Tibial nerve (tissue), 4 donors: ENCODE data around the gene KIR3DL2. TPM values are rescaled to one million over a fixed set of nuclear protein-coding genes. Genes with fewer than 3 reads are reported as not detected.

ENCODE experiments used
- DNase-seq, 2 donors: peaks; one replicate each; pipeline ENCODE4 v3.0.0-alpha.2; 2019; ENCODE audit warnings: low spot score in 2 of 2
- H3K27ac ChIP-seq, 4 donors: fragments of 200-600 bp; sonication (generic) in 3 of 4; one replicate each; pipeline ENCODE4 v1.5.1; 2017 to 2019; ENCODE audit warnings: mild to moderate bottlenecking in 1 of 4
- H3K27me3 ChIP-seq, 2 donors: fragments of 200-600 bp; sonication (generic) in 1 of 2; one replicate each; pipeline versions ENCODE4 v1.5.1 to v1.6.0; 2017 to 2019
- H3K36me3 ChIP-seq, 3 donors: fragments of 200-600 bp; sonication (generic); one replicate each; pipeline ENCODE4 v1.5.1; 2018 to 2019
- H3K4me1 ChIP-seq, 4 donors: fragments of 200-600 bp; sonication (generic) in 3 of 4; one replicate each; pipeline ENCODE4 v1.5.1; 2017 to 2019
- H3K4me3 ChIP-seq, 4 donors: fragments of 200-600 bp; sonication (generic) in 3 of 4; one replicate each; pipeline ENCODE4 v1.5.1; 2017 to 2019; ENCODE audit warnings: mild to moderate bottlenecking in 1 of 4, moderate library complexity in 1 of 4
- H3K9me3 ChIP-seq, 4 donors: fragments of 200-600 bp; sonication (generic) in 3 of 4; one replicate each; pipeline ENCODE4 v1.5.1; 2017 to 2019
- EP300 ChIP-seq, 2 donors: sonication (generic); formaldehyde crosslinking; IDR thresholded peaks; one replicate each; pipeline ENCODE4 v1.6.1; 2017; ENCODE audit warnings: antibody characterized with exemption in 2 of 2, mild to moderate bottlenecking in 1 of 2
- POLR2A ChIP-seq, 2 donors: fragments of 450-650 bp; IDR thresholded peaks; one replicate each; pipeline ENCODE4 v1.6.1; 2017; ENCODE audit warnings: antibody characterized with exemption in 2 of 2, mild to moderate bottlenecking in 2 of 2, moderate library complexity in 2 of 2
- WGBS, 2 donors: methylation state at CpG; one replicate each; pipeline ENCODE4 v1.1.5; 2018; 5-methylcytosine and 5-hydroxymethylcytosine counted together
- total RNA-seq, 4 donors: library from RNA; depleted of rRNA; stranded (reverse); fragments of >200 nt; gene quantifications; one replicate each; pipeline ENCODE4 v1.1.0, GENCODE V29; 2016
- TF ChIP-seq, protein P1 (sequence below), 5 experiments: fragments of 200-600 bp in 3 of 5; fragments of 450-650 bp in 2 of 5; sonication (generic) in 3 of 5; IDR thresholded peaks; one replicate each; pipeline ENCODE4 v1.5.1; 2016 to 2019; ENCODE audit warnings: antibody characterized with exemption in 5 of 5, mild to moderate bottlenecking in 3 of 5, moderate library complexity in 2 of 5

The KIR3DL2 gene
- total RNA-seq, 4 donors from 2014 or later: not detected

- no peaks in the 10 kb centered on the region for H3K27me3 ChIP-seq
- H3K9me3 ChIP-seq: peaks cover 0 to 11% (median 0%) of the 10 kb centered on the region in 4 donors
- peak in 1 of 2 donors; percentile 7 for DNase-seq
- WGBS, 2 donors: 71 to 76% methylated on average over 8 of the region's 8 CpGs
- TF ChIP-seq, protein P1, sequence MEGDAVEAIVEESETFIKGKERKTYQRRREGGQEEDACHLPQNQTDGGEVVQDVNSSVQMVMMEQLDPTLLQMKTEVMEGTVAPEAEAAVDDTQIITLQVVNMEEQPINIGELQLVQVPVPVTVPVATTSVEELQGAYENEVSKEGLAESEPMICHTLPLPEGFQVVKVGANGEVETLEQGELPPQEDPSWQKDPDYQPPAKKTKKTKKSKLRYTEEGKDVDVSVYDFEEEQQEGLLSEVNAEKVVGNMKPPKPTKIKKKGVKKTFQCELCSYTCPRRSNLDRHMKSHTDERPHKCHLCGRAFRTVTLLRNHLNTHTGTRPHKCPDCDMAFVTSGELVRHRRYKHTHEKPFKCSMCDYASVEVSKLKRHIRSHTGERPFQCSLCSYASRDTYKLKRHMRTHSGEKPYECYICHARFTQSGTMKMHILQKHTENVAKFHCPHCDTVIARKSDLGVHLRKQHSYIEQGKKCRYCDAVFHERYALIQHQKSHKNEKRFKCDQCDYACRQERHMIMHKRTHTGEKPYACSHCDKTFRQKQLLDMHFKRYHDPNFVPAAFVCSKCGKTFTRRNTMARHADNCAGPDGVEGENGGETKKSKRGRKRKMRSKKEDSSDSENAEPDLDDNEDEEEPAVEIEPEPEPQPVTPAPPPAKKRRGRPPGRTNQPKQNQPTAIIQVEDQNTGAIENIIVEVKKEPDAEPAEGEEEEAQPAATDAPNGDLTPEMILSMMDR (IDR thresholded peaks at IDR 0.05): no peak
- no peak for TF ChIP-seq POLR2A (IDR thresholded peaks at IDR 0.05)
- no peak for TF ChIP-seq EP300 (IDR thresholded peaks at IDR 0.05)
- no peaks in the 10 kb centered on the region for H3K4me1 ChIP-seq
- H3K36me3 ChIP-seq: no peaks in the 10 kb centered on the region
- H3K27ac ChIP-seq: no peak within 1 kb of the TSS
- no peak within 1 kb of the TSS for H3K4me3 ChIP-seq
Measured at GRCh38 chr19:54873990-54874389, 23.7 kb downstream of the KIR3DL2 start, which contains the start of gene FCAR. Gene FCAR (plus strand): TSS chr19:54874235. CDS start chr19:54874290, 55 bp downstream.

DNA sequence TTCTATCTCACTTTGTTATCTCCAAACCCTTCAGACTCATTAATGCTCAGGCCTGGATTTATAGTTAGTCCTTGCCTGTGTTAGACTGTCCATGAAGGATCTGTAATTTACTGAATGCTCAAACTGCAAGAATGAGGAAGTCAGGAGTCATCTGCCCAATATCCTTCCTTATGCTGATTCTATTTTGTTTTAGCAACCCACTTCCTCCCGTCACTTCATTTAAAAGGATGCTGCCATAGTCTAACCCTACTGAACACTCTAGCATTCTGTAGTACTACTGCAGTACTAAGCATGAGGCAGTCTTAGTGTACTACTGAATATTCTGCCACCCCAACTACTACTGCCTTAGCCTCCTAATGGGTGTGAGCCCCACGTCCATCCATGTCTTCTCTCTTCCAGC lies 25.3 kb downstream of the KIR3DL2 start:
- DNase-seq: no peak
- Histone ChIP-seq H3K27me3 (no peaks in the 10 kb centered on the region), H3K4me3 (no peak overlapping the region), H3K27ac (no peak overlapping the region), H3K9me3 (peaks cover 0 to 17% (median 0%) of the 10 kb centered on the region in 4 donors), H3K36me3 (no peaks in the 10 kb centered on the region), H3K4me1 (no peaks in the 10 kb centered on the region)
- WGBS, 2 donors: 53 to 54% methylated on average over 2 of the region's 2 CpGs
- TF ChIP-seq POLR2A (IDR thresholded peaks at IDR 0.05): no peak
- peak in 1 of 2 donors; percentile 29 for TF ChIP-seq EP300 (IDR thresholded peaks at IDR 0.05)

DNA sequence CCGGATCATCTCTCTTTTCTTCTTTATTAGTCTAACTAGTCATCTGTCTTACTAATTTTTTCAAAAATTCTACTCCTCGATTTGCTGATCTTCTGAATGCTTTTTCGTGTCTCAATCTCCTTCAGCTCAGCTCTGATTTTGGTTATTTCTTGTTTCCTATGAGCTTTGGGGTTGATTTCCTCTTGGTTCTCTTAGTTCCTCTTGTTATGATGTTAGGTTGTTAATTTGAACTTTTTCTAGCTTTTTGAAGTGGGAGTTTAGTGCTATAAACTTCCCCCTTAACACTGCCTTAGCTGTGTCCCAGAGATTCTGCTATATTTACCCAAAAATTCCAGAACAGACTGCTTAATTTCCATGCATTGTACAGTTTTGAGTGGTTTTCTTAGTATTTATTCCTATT lies 27.2 kb downstream of the KIR3DL2 start:
- no peak for DNase-seq
- TF ChIP-seq EP300 (IDR thresholded peaks at IDR 0.05) (no peak), POLR2A (IDR thresholded peaks at IDR 0.05) (no peak)
- TF ChIP-seq, protein P1 (IDR thresholded peaks at IDR 0.05): no peak
- Histone ChIP-seq H3K36me3 (no peaks in the 10 kb centered on the region), H3K4me3 (no peak overlapping the region), H3K9me3 (peaks cover 0 to 29% (median 0%) of the 10 kb centered on the region in 4 donors), H3K4me1 (no peaks in the 10 kb centered on the region), H3K27me3 (no peaks in the 10 kb centered on the region), H3K27ac (no peak overlapping the region)
- WGBS, 2 donors: 62 to 66% methylated on average over 3 of the region's 3 CpGs

DNA sequence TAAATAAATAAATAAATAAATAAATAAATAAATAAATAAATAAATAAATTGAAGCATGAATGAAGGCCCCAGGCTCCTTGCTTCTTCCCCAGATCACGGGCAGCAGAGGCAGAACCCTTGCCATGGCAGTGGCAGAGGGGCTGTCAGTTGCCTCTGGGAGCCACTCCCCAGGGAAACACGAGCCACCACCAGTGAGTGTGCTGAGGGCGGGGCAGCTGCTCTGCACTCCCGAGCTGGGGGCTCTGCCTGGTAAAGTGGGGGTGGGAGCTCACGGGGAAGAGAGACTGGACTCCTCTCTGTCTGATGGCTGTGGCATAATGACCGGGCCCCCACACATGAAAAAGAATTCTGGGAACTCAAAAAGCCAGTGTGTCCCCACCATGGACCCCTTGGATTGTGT lies 31.6 kb downstream of the KIR3DL2 start:
- TF ChIP-seq, protein P1 (IDR thresholded peaks at IDR 0.05): no peak
- TF ChIP-seq POLR2A (IDR thresholded peaks at IDR 0.05) (no peak), EP300 (IDR thresholded peaks at IDR 0.05) (no peak)
- H3K27me3 ChIP-seq: no peaks in the 10 kb centered on the region
- WGBS, 2 donors: 57 to 73% methylated on average over 6 of the region's 6 CpGs

GRCh38 chr19:54882758-54883157 lies 32.5 kb downstream of the KIR3DL2 start:
- 70 to 73% methylated on average over 7 of the region's 7 CpGs for WGBS, 2 donors
- no peaks in the 10 kb centered on the region for H3K4me1 ChIP-seq
- no peak for DNase-seq
- H3K36me3 ChIP-seq: no peaks in the 10 kb centered on the region
- TF ChIP-seq EP300 (IDR thresholded peaks at IDR 0.05) (no peak), POLR2A (IDR thresholded peaks at IDR 0.05) (no peak)
- TF ChIP-seq, protein P1 (IDR thresholded peaks at IDR 0.05): no peak
- H3K4me3 ChIP-seq: no peak overlapping the region
- H3K27me3 ChIP-seq: no peaks in the 10 kb centered on the region
- H3K27ac ChIP-seq: no peak overlapping the region
- peaks cover 0 to 36% (median 0%) of the 10 kb centered on the region in 4 donors for H3K9me3 ChIP-seq

More for the DNA sequence above, 31.6 kb downstream of the KIR3DL2 start:
- no peaks in the 10 kb centered on the region for H3K36me3 ChIP-seq
- no peak overlapping the region for H3K27ac ChIP-seq
- peaks cover 0 to 36% (median 0%) of the 10 kb centered on the region in 4 donors for H3K9me3 ChIP-seq
- no peak overlapping the region for H3K4me3 ChIP-seq
- H3K4me1 ChIP-seq: no peaks in the 10 kb centered on the region
- no peak for DNase-seq
